Osteoblast (primary cell): Measurements from ENCODE around the gene NFIB. TPM values are rescaled to one million over a fixed set of nuclear protein-coding genes. Genes with fewer than 3 reads are reported as not detected.

ENCODE experiments used
- DNase-seq: peaks from one replicate; pipeline ENCODE4 v3.0.0; 2011; ENCODE audit warnings: low spot score, mixed read lengths; ENCODE audit not compliant: insufficient read length; ENCODE audit errors: missing footprints
- H2AFZ ChIP-seq: 2 replicates; pipeline ENCODE4 v1.6.0; 2011; ENCODE audit warnings: mild to moderate bottlenecking, low read length
- H3K27ac ChIP-seq: 2 replicates; pipeline ENCODE4 v1.5.1; 2011; ENCODE audit warnings: mild to moderate bottlenecking, low read depth, low read length, moderate library complexity
- H3K27me3 ChIP-seq: 2 replicates; pipeline ENCODE4 v1.6.0; 2012; ENCODE audit warnings: mild to moderate bottlenecking, control low read depth, inconsistent platforms, low read length, moderate library complexity; ENCODE audit not compliant: insufficient read depth
- H3K36me3 ChIP-seq: 2 replicates; pipeline ENCODE4 v1.5.1; 2011; ENCODE audit warnings: mild to moderate bottlenecking, low read length, control low read depth, moderate library complexity; ENCODE audit not compliant: insufficient read depth
- H3K4me1 ChIP-seq: 2 replicates; pipeline ENCODE4 v1.5.1; 2011; ENCODE audit warnings: mild to moderate bottlenecking, low read length, control low read depth, moderate library complexity; ENCODE audit not compliant: insufficient read depth
- H3K4me2 ChIP-seq: 2 replicates; pipeline ENCODE4 v1.6.0; 2011; ENCODE audit warnings: mild to moderate bottlenecking, low read length; ENCODE audit not compliant: insufficient read depth
- H3K4me3 ChIP-seq: fragments of 200-600 bp; sonication (generic); 3 replicates; pipeline ENCODE4 v1.5.1; 2012; ENCODE audit warnings: mild to moderate bottlenecking, low read length, inconsistent platforms; ENCODE audit not compliant: insufficient read depth
- H3K79me2 ChIP-seq: 2 replicates; pipeline ENCODE4 v1.6.0; 2012; ENCODE audit warnings: mild to moderate bottlenecking, low read length, control low read depth, inconsistent platforms; ENCODE audit not compliant: insufficient read depth
- H3K9me3 ChIP-seq: 2 replicates; pipeline ENCODE4 v1.5.1; 2011; ENCODE audit warnings: low read depth, low read length, control low read depth
- H4K20me1 ChIP-seq: 2 replicates; pipeline ENCODE4 v1.6.0; 2012; ENCODE audit warnings: mild to moderate bottlenecking, low read length, control low read depth; ENCODE audit not compliant: insufficient read depth
- total RNA-seq: library from RNA; depleted of rRNA; stranded (reverse); fragments of >200 nt; gene quantifications from 2 replicates; pipeline ENCODE4 v1.2.3, GENCODE V29; 2012
- TF ChIP-seq, protein P1 (sequence below): IDR thresholded peaks from 2 replicates; pipeline ENCODE4 v1.5.1; 2011; ENCODE audit warnings: mild to moderate bottlenecking, low read depth, low read length, moderate library complexity; ENCODE audit errors: extremely low read depth

NFIB gene
- total RNA-seq, 1 donor = 21.0 TPM

- no peaks in the 10 kb centered on the region for H3K9me3 ChIP-seq
- peak overlapping the region; percentile 79 for H3K4me3 ChIP-seq
- peak; percentile 73 for DNase-seq
- peaks cover 33% of the 10 kb centered on the region for H3K4me1 ChIP-seq
- H4K20me1 ChIP-seq = no peaks in the 10 kb centered on the region
- peak overlapping the region; percentile 30 for H2AFZ ChIP-seq
- H3K27me3 ChIP-seq = no peaks in the 10 kb centered on the region
- H3K36me3 ChIP-seq = no peaks in the 10 kb centered on the region
- TF ChIP-seq, protein P1, sequence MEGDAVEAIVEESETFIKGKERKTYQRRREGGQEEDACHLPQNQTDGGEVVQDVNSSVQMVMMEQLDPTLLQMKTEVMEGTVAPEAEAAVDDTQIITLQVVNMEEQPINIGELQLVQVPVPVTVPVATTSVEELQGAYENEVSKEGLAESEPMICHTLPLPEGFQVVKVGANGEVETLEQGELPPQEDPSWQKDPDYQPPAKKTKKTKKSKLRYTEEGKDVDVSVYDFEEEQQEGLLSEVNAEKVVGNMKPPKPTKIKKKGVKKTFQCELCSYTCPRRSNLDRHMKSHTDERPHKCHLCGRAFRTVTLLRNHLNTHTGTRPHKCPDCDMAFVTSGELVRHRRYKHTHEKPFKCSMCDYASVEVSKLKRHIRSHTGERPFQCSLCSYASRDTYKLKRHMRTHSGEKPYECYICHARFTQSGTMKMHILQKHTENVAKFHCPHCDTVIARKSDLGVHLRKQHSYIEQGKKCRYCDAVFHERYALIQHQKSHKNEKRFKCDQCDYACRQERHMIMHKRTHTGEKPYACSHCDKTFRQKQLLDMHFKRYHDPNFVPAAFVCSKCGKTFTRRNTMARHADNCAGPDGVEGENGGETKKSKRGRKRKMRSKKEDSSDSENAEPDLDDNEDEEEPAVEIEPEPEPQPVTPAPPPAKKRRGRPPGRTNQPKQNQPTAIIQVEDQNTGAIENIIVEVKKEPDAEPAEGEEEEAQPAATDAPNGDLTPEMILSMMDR = no peak
- peak overlapping the region; percentile 86 for H3K4me2 ChIP-seq
- peak overlapping the region; percentile 76 for H3K27ac ChIP-seq
- no peaks in the 10 kb centered on the region for H3K79me2 ChIP-seq
Measured at GRCh38 chr9:14320271-14321181, 6.6 kb upstream of the NFIB start.

GRCh38 chr9:14318934-14319580, 5.1 kb upstream of the NFIB start:
- Histone ChIP-seq H3K27me3 (no peaks in the 10 kb centered on the region), H3K4me3 (no peak overlapping the region), H4K20me1 (no peaks in the 10 kb centered on the region), H3K79me2 (no peaks in the 10 kb centered on the region), H3K4me2 (no peak overlapping the region), H3K27ac (no peak overlapping the region), H2AFZ (no peak overlapping the region), H3K4me1 (peaks cover 33% of the 10 kb centered on the region), H3K36me3 (no peaks in the 10 kb centered on the region), H3K9me3 (no peaks in the 10 kb centered on the region)
- no peak for DNase-seq
- TF ChIP-seq, protein P1 = no peak

DNA sequence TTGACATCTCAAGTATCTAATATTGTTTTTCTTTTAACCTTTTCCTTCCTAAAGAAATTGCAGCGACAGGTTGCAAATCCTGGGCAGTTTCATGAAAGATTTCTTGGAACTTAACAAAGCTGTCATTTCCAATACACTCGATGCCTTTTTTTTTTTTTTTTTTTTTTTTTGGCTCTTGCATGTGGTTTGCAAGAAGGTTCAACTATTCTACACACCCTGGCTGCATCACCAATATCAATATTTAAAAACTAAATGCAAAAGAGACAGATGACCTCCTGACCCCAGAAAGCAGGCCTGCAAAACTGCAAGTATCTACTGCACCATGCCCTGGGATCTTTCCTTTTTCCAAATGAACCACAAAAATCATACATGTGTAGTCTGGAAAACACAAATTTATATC, 4.4 kb upstream of the NFIB start:
- TF ChIP-seq, protein P1 = no peak
- no peak overlapping the region for H2AFZ ChIP-seq
- no peaks in the 10 kb centered on the region for H3K36me3 ChIP-seq
- no peak overlapping the region for H3K4me2 ChIP-seq
- no peaks in the 10 kb centered on the region for H3K9me3 ChIP-seq
- peaks cover 4% of the 10 kb centered on the region for H3K79me2 ChIP-seq
- no peak overlapping the region for H3K27ac ChIP-seq
- H3K4me3 ChIP-seq = no peak overlapping the region
- no peaks in the 10 kb centered on the region for H3K27me3 ChIP-seq
- H3K4me1 ChIP-seq = peaks cover 33% of the 10 kb centered on the region
- H4K20me1 ChIP-seq = no peaks in the 10 kb centered on the region
- no peak for DNase-seq
